Kidney (tissue), 14 donors: ENCODE data around the gene GABRB2. TPM values are rescaled to one million over a fixed set of nuclear protein-coding genes. Genes with fewer than 3 reads are reported as not detected.

Experiments used
- DNase-seq, 5 donors: peaks; one replicate each; pipeline ENCODE4 v3.0.0-alpha.2; 2013 to 2020
- FAIRE-seq: peaks from 2 replicates; lab custom pipeline; 2012; peaks lifted over from hg19 to GRCh38; lab: Jason Lieb, UNC
- H3K27ac ChIP-seq, 2 donors: one replicate each; pipeline ENCODE4 v1.7.0; 2013; ENCODE audit warnings: low read depth in 2 of 2, low read length in 2 of 2, inconsistent platforms in 1 of 2
- H3K27me3 ChIP-seq: one replicate; pipeline ENCODE4 v1.7.1; 2013; ENCODE audit warnings: low read length, inconsistent platforms; ENCODE audit not compliant: control insufficient read depth, insufficient read depth
- H3K36me3 ChIP-seq, 3 donors: one replicate each; pipeline versions ENCODE4 v1.7.0 to v1.7.1; 2013; ENCODE audit warnings: low read length in 3 of 3, control low read depth in 1 of 3, inconsistent platforms in 1 of 3; ENCODE audit not compliant: insufficient read depth in 3 of 3, control insufficient read depth in 2 of 3
- H3K4me1 ChIP-seq, 3 donors: one replicate each; pipeline versions ENCODE4 v1.7.0 to v1.7.1; 2013; ENCODE audit warnings: low read length in 3 of 3, inconsistent platforms in 1 of 3, low read depth in 1 of 3; ENCODE audit not compliant: control insufficient read depth in 2 of 3, insufficient read depth in 2 of 3
- H3K4me3 ChIP-seq, 3 donors: one replicate each; pipeline versions ENCODE4 v1.7.0 to v1.8.1; 2013; ENCODE audit warnings: low read length in 3 of 3, control low read depth in 1 of 3, inconsistent platforms in 1 of 3
- H3K9ac ChIP-seq, 3 donors: one replicate each; pipeline versions ENCODE4 v1.7.0 to v1.7.1; 2013; ENCODE audit warnings: low read length in 3 of 3, control low read depth in 1 of 3, inconsistent platforms in 1 of 3
- H3K9me3 ChIP-seq, 3 donors: one replicate each; pipeline versions ENCODE4 v1.7.0 to v1.7.1; 2013; ENCODE audit warnings: low read length in 3 of 3, control low read depth in 1 of 3, inconsistent platforms in 1 of 3; ENCODE audit not compliant: control insufficient read depth in 2 of 3, insufficient read depth in 1 of 3
- intact Hi-C: fragments of 100-400 bp; cut with DNase I; formaldehyde crosslinking; loops from one replicate; pipeline ENCODE4 v1.11.1; 2022
- polyA plus RNA-seq: library from polyadenylated mRNA; stranded (reverse); fragments of 350-450 nt; fragmentation: Illumina TruSeq; extraction: RNeasy Lipid Tissue Mini Kit (QIAGEN cat#74804); gene quantifications from one replicate; pipeline ENCODE4 v1.2.3, GENCODE V29; 2014; ENCODE audit warnings: low read depth, low replicate concordance; ENCODE audit not compliant: insufficient read depth
- total RNA-seq: library from RNA; stranded (reverse); fragmentation: NEBNext Ultra II Directional; extraction: Animal tissue kit (Norgen Biotek cat#: 25700); gene quantifications from one replicate; pipeline ENCODE4 v1.2.1, GENCODE V29; 2021
- TF ChIP-seq, protein P1 (sequence below): IDR thresholded peaks from 3 replicates; pipeline ENCODE4 v1.5.1; 2012; ENCODE audit warnings: mild to moderate bottlenecking, moderate library complexity, borderline replicate concordance; ENCODE audit not compliant: insufficient read depth; ENCODE audit errors: extremely low read depth
- donor health status: control.
- donor health status: control.
- donor health status: control.
- donor health status: control.
- donor health status: control.
- donor health status: DM: yes; HTN: yes; CAD: no.
- donor health status: Normal renal cell carcinoma (clear cell type).

The GABRB2 gene
- total and polyA plus RNA-seq, 2 donors from 2014 or later: 0.90 to 4.4 TPM

DNA sequence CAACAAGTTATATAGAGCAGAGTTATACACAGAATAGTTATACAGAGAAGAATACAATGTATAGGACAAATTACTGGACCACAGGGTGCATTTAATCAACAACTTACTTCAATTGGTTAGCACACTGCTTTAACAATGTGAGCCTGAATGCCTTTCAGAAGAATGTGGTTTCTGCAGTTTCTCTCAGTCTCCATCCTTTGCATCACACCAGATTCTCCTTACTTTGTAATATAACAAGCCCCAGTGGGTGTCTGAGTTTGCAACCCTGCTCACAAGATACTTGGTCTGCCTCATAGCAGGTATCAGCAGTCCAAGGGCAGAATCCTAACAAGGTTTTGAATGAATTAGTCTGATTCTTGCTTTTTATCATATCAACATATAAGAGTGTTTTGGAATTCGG is 114.6 kb downstream of the GABRB2 start:
- H3K4me3 ChIP-seq: no peak overlapping the region
- TF ChIP-seq, protein P1, sequence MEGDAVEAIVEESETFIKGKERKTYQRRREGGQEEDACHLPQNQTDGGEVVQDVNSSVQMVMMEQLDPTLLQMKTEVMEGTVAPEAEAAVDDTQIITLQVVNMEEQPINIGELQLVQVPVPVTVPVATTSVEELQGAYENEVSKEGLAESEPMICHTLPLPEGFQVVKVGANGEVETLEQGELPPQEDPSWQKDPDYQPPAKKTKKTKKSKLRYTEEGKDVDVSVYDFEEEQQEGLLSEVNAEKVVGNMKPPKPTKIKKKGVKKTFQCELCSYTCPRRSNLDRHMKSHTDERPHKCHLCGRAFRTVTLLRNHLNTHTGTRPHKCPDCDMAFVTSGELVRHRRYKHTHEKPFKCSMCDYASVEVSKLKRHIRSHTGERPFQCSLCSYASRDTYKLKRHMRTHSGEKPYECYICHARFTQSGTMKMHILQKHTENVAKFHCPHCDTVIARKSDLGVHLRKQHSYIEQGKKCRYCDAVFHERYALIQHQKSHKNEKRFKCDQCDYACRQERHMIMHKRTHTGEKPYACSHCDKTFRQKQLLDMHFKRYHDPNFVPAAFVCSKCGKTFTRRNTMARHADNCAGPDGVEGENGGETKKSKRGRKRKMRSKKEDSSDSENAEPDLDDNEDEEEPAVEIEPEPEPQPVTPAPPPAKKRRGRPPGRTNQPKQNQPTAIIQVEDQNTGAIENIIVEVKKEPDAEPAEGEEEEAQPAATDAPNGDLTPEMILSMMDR: no peak
- intact Hi-C loops: no loop called here
- H3K27me3 ChIP-seq: no peaks in the 10 kb centered on the region
- H3K9ac ChIP-seq: no peak overlapping the region
- no peak overlapping the region for H3K27ac ChIP-seq
- FAIRE-seq (no peak), DNase-seq (no peak)
- H3K4me1 ChIP-seq: no peaks in the 10 kb centered on the region
- no peaks in the 10 kb centered on the region for H3K9me3 ChIP-seq
- no peaks in the 10 kb centered on the region for H3K36me3 ChIP-seq

DNA sequence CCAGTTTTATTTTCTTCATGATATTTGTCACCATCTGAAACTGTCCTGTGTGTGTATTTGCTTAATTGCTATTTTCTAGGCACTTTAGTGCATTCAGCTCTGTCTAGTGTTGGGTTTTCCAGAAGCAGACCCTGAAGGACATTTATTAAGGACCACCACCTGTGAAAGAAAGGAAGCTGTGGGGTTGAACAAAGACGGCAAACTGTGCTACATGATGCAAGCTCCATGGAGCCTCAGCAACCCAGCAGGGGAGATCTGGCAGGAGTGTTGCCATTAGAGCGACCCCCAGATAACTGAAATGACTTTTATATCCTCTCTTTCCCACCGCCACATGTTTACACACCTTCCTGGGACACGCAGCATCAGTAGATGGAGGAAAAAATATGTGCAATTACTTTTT is 125.5 kb downstream of the GABRB2 start:
- intact Hi-C loops: no loop called here
- TF ChIP-seq, protein P1: no peak
- Histone ChIP-seq H3K27ac (no peak overlapping the region), H3K9ac (no peak overlapping the region), H3K4me1 (no peaks in the 10 kb centered on the region), H3K9me3 (peaks cover 0 to 12% (median 0%) of the 10 kb centered on the region in 3 donors), H3K4me3 (no peak overlapping the region), H3K27me3 (no peaks in the 10 kb centered on the region), H3K36me3 (no peaks in the 10 kb centered on the region)
- FAIRE-seq: no peak
- no peak for DNase-seq

DNA sequence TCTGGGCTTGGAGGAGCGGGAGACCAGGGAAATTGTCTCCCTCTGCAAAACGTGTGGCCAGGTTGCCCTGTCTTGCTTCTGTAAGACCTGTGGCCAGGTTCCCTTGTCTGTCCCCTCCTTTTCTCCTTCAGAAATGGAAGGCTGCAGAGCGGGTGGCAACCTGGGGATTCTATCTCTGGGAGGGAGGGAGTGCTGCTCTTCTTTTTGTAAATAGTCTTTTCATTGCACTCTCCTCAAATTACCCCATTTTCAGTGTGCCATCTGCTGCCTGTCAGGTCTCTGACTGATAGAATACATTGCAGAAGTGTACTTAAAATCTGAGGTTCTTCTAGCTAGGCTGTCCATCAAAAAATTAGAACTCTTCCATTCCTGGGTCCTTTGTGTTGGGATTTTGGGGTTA is 126.0 kb downstream of the GABRB2 start:
- Histone ChIP-seq H3K36me3 (no peaks in the 10 kb centered on the region), H3K27me3 (no peaks in the 10 kb centered on the region), H3K4me1 (no peaks in the 10 kb centered on the region), H3K4me3 (no peak overlapping the region), H3K9me3 (peaks cover 0 to 12% (median 0%) of the 10 kb centered on the region in 3 donors), H3K9ac (no peak overlapping the region), H3K27ac (no peak overlapping the region)
- FAIRE-seq (no peak), DNase-seq (peak in 3 of 5 donors; percentile 14 to 38 (median 30))
- intact Hi-C loops: no loop called here
- TF ChIP-seq, protein P1: no peak

DNA sequence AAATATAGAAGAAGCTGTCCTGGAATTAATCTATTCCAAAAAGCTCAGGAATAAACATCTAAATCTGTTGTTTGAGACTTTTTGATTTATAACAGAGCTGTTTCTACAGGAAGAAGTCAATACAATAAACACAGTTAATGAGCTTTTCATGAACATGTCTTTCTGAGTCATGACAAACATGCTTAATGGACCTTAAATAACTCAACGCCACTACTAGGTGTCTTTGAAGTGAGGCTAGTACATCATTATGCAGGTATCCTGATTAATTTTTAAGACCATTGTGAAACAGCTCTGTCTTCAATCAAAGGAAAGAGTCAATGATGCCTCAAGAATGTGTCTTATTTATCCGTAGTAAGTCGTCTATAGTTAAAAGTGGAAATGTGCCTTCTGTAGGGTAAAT is 131.6 kb downstream of the GABRB2 start:
- intact Hi-C loops: no loop called here
- FAIRE-seq (no peak), DNase-seq (peak in 1 of 5 donors; percentile 8)
- H3K4me3 ChIP-seq: no peak overlapping the region
- no peaks in the 10 kb centered on the region for H3K4me1 ChIP-seq
- H3K9ac ChIP-seq: no peak overlapping the region
- H3K36me3 ChIP-seq: no peaks in the 10 kb centered on the region
- H3K27ac ChIP-seq: no peak overlapping the region
- no peaks in the 10 kb centered on the region for H3K27me3 ChIP-seq
- TF ChIP-seq, protein P1: no peak
- no peaks in the 10 kb centered on the region for H3K9me3 ChIP-seq
